Choroid plexus epithelial cell (primary cell): ENCODE data around the gene RPP40.

Experiments
- DNase-seq: peaks from one replicate; pipeline ENCODE4 v3.0.0-alpha.2; 2010; ENCODE audit warnings: low read depth
- H3K4me3 ChIP-seq: 2 replicates; pipeline ENCODE4 v1.5.1; 2011; ENCODE audit warnings: low read depth, mild to moderate bottlenecking, control low read depth, low read length, moderate library complexity
- CTCF ChIP-seq: conservative IDR thresholded peaks from 2 replicates; pipeline ENCODE4 v1.5.1; 2011; ENCODE audit warnings: low read depth, mild to moderate bottlenecking, control low read depth, inconsistent platforms, low read length, moderate library complexity

Gene RPP40

GRCh38 chr6:5030596-5031136, 26.8 kb upstream of the RPP40 start:
- peak; percentile 92 for DNase-seq
- TF ChIP-seq CTCF = peak; percentile 87
- H3K4me3 ChIP-seq = no peak overlapping the region

DNA sequence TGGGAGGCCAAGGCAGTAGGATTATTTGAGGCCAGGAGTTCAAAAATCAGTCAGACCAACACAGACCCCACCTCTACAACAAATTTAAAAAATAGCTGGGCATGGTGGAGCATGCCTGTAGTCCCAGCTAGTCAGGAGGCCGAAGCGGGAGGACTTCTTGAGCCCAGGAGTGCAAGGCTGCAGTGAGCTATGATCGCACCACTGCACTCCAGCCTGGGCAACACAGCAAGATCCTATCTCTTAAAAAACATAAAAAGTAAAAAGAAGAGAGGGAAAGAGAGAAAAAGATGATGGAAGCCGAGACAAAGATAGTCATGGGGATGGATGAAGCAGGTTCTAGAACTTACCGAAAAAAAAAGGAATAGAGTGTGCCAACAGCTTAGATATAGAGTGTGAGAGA, 25.8 kb upstream of the RPP40 start:
- no peak overlapping the region for H3K4me3 ChIP-seq
- DNase-seq = no peak
- TF ChIP-seq CTCF = no peak

DNA sequence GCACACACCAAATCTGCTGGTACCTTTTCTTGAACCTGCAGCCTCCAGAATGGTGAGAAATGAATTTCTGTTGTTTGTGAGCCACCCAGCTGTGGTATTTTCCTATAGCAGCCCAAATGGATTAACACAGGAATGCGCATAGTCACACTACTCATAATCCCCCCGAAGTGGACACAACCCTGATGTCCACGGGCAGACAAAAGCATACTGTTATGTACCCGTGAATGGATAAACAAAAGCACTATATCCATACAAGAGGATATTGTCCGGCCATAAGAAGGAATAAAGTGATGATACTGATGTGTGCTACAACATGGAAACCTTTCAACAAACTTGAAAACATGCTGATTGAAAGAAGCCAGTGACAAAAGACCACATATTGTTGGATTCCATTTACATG, 25.1 kb upstream of the RPP40 start:
- no peak for TF ChIP-seq CTCF
- H3K4me3 ChIP-seq = no peak overlapping the region
- no peak for DNase-seq

GRCh38 chr6:5028301-5028700, 24.5 kb upstream of the RPP40 start:
- H3K4me3 ChIP-seq = no peak overlapping the region
- DNase-seq = no peak
- no peak for TF ChIP-seq CTCF

DNA sequence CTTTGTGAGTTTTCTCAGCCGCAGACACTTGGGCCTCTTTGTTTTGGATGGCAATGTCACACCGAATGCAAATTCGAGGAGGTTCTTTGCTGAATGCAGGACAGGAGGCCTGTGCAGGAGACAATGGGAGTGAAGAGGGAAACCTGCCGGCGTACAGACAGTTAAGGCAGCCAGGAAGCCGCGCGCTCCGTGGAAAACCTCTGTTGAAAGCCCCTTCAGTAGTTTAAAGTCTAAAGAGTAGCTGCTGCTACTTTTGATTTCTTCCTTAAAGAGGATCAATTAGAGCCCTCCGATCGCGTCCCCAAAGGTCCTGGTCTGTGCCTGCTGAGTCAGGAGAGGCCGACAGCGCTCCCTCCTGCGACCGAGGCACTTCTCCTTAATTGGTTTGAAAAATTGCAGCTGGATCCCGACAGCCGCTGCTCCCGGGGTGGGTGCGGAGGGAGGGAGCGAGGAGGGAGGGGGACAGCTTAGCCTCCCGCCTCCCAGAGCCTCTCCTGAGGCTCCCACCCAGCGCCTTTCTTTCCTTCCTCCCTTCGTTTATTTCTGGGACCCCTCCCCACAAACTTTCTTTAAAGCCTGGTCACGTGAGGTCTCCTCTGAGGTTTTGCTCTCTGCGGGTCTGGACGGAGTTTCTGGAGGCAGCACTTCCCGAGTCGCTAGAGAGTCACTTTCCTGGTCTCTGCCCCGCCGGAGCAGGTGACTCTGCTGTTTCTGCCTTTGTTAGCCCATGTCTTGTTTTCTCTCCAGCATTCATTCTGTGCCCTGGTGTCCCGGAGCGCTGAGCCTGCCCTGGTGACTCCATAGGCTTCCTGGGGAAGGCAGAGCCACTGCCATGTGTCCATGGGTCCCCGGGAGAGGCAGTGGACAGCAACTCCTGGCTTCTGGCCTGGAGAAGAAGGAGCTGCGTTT, 22.3 kb upstream of the RPP40 start:
- peak; percentile 43 for DNase-seq
- peak; percentile 37 for TF ChIP-seq CTCF

DNA sequence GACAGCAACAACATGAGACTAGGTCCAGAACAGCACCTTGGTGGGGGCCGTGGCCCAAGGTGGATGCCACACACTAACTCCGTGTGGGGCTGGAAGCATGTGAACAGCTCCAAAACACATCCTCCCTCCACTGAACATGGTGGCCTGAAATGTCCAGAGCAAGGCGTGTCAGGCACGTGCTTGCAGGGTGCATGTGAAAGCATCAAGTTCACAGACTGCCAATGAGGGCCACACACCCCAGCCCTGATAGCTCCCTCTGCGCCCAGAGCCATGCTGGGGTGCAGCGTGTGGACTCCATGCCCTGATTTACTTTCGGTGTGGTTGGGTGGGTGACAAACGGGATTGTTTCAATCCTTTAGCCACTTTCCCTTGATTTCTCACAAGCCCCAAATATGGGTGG, 20.1 kb upstream of the RPP40 start:
- H3K4me3 ChIP-seq = no peak overlapping the region
- no peak for DNase-seq
- TF ChIP-seq CTCF = no peak

More for the DNA sequence above, 22.3 kb upstream of the RPP40 start:
- peak overlapping the region; percentile 65 for H3K4me3 ChIP-seq
